GM12801 (cell line): ENCODE results near the gene ACIN1.
A peak's percentile ranks its signal among the peaks of the same experiment; 100 is the strongest.

Experiments
- TF ChIP-seq, protein P1 (sequence below): IDR thresholded peaks from one replicate; pipeline ENCODE4 v1.5.1; 2011; ENCODE audit warnings: control low read depth; ENCODE audit not compliant: insufficient read length; ENCODE audit errors: extremely low read depth

Gene ACIN1

DNA sequence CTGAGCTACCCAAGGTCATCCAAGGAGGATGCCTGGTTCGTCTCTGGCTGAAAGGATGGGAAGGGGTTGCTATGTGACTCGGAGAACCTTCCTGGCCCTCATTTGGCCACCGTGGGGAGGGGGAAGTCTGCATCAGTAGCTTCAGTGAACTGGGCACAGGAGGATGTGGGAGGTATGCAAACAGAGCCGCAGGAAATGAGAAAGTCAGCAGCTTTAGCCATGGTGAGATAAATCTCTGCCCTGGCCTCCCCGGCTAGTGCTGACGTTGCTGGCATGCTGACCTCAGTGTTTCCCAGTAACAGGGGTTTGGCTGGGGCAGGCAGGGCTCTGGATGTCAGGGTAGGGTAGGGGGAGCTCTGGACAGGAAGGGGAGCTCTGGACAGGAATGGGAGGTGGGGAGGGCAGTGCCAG, 26.4 kb upstream of the ACIN1 start:
- TF ChIP-seq, protein P1, sequence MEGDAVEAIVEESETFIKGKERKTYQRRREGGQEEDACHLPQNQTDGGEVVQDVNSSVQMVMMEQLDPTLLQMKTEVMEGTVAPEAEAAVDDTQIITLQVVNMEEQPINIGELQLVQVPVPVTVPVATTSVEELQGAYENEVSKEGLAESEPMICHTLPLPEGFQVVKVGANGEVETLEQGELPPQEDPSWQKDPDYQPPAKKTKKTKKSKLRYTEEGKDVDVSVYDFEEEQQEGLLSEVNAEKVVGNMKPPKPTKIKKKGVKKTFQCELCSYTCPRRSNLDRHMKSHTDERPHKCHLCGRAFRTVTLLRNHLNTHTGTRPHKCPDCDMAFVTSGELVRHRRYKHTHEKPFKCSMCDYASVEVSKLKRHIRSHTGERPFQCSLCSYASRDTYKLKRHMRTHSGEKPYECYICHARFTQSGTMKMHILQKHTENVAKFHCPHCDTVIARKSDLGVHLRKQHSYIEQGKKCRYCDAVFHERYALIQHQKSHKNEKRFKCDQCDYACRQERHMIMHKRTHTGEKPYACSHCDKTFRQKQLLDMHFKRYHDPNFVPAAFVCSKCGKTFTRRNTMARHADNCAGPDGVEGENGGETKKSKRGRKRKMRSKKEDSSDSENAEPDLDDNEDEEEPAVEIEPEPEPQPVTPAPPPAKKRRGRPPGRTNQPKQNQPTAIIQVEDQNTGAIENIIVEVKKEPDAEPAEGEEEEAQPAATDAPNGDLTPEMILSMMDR: no peak

DNA sequence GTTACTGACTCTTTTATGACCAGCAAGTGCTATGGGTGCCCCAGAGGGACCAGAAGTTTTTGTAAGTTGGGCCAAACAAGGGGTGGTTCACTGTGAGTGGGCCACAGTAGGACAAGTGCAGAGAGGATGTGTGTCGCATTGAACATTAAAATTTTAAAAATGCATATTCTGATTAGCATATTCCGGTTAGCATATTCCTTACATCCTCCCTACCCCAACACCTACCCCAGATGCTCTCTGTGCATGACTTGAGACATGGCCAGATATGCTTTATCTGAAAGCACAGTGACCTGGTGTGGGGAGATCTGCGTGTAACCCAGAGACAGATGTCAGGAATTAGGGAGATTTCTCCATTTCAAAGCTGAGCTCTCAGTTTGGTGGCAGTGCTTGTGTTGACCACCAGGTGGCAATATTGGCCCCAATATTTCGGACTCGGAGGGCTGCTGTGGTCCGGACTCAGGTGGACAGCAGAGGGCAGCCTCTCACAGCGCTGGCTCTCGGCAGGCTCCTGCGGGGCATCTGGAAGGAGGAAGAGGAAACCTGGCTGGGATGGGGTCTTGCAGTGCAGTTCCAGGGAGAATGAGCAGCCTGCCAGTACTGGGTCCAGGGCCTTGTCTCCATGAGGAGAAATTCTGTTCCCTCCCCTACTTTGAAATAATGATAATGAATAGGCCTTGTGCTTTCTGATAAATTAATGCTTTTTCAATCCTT, 25.8 kb upstream of the ACIN1 start:
- TF ChIP-seq, protein P1: peak; percentile 89

DNA sequence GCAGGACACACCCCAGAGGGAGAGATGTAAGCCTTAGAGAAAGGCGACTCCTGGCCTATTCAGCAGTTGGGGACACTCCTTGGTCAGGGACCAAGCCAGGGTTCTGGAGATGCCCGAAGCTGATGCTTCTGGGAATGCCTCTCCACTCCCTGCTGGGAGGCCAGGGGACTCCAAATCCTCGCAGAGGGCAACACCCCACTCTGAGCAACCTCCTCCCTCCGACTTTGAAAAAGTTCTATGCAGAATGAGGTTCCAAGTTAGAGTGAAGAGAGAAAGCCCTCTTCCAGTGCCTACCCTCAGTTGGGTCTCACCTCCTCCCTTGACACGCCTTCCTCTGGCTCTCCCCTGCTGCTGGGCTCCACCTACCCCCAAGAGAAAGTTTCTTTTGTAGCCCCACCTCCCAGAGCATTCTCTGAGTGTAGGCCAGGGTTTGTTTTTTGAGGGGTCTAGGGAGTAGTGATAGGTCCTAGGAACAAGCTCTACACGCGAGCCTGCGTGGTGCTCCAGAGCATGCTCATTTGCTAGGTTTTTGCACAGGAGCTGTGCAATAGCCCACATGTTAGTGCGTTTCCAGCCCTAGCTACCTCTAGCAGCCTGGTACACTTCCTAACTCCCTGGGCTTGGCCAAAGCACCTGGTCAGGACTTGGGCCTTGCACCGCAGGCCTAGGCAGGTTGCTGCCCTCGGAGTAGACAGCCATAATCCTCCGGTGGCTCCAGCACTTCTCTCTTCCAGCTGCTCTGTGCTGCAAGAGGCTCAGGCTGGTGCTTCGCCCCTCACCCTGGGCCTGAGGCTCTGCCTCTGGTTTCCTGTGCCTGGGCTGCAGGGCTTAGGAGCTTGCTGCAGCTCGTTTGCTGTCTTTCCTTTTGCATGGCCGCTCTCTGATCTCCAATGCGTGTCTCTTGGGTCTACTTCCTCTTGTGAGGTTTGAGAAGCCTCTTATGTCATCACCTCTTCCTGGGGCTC, 24.7 kb upstream of the ACIN1 start:
- TF ChIP-seq, protein P1: no peak

DNA sequence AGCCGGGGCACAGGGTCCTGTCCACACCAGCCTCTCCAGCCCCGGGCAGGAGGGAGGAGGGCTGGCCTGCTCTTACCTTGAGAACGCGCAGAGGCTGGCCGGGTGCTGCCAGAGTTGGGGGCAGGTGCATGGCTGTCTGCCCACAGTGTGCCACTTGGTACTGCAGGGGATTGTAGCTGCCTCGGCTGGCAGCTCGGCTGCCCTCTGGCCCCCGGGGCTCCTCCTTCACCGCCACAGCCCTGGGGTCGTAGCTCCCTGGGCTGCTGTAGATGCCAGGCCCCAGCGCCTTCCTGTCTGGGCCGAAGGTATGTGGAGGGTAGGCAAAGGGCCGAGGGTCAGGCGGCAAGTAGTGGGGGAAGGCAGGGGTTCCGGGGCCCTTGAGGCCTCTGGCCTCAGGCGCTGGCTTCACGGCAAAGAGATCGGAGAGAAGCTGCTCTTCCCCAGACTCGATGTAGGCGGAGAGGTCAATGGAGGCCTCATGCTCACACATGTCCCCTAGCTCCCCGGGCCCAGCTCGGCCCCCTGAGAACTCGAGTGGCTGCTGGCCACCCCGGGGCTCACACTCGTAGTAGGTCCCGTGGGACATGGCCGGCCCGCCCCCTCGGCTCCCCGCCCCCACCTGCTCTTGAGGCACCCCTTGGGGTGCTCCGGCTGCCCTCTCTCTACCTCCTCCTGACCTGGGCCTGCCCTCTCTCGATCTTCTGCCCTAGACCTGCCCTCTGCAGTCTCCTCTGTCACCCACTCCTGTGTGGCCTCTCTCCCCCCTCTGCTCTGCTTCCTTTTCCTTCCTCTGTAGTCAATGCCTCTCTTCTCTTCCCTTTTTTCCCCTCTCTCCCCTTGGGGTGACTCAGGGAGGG, 23.8 kb upstream of the ACIN1 start, which contains the start of gene CEBPE:
Gene CEBPE (minus strand): TSS at position 750 of the 857 bp plus-strand sequence. CDS start 164 bp downstream, at position 586.
- TF ChIP-seq, protein P1: no peak

DNA sequence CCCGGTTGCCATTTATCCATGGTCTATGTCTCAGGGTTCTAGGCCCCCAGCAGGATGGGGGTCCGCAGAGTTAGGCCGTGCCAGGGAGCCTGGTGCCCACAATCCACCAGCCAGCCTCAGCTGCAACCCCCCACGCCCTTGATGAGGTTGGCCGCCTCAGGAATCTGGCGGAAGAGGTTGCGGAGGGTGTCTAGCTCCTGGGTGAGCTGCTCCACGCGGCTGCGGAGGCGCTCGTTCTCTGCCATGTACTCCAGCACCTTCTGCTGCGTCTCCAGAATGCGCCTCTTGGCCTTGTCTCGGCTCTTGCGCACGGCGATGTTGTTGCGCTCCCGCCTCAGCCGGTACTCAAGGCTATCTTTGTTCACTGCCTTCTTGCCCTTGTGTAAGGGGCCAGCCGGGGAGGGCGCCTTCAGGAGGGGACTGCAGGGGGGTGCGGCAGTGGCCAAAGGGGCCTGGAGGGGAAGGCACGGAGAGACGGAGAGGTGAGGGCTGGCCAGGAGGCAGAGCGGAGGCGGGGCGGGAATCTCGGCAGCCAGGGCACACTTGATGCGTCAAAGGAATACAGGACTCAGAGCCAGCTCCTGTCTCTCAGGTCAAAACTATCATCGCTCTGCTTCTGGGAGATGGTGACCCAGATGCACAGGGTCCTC, 22.6 kb upstream of the ACIN1 start:
- TF ChIP-seq, protein P1: no peak

DNA sequence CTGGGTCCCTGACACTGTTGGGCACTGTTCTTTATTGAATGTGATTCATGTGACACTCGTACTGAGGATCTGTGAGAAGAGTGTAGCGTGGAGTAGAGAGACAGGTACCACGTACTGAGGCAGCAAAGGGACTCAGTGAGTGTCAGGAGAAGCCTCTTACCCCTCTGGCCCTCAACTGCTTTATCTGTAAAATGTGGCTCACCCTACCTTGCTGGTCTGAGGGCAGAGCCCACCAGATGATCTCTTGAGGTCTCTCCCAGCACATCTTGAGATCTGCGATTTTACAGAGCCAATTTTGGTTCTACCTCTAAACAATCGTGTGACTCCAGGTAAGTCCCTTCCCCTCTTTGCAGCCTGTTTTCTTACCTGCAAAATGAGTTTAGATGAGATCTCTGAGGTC, 21.0 kb upstream of the ACIN1 start:
- TF ChIP-seq, protein P1: no peak
